ENCODE data around the gene SEMA3C.

DNA sequence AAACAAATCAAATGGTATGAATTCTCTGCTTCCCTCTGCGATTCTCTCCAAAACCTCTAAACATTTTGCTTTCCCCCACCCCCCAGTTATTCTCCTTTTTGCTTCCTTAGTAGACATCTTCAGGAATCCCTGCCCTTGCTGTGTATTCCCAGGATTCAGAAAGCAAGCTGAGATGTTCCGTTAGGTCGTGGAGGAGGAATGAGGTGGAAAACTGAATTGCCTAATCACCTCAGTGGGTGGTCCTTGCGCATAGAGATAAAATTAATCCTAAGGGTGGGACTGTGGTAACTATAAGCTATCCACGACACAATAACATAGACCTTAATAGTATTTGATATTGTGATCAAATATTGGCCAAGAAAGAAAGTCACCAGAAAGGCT, 49.1 kb upstream of the SEMA3C start:
- TF ChIP-seq POLR2A (IDR thresholded peaks at IDR 0.05), result no peak
- TF ChIP-seq, protein P1, sequence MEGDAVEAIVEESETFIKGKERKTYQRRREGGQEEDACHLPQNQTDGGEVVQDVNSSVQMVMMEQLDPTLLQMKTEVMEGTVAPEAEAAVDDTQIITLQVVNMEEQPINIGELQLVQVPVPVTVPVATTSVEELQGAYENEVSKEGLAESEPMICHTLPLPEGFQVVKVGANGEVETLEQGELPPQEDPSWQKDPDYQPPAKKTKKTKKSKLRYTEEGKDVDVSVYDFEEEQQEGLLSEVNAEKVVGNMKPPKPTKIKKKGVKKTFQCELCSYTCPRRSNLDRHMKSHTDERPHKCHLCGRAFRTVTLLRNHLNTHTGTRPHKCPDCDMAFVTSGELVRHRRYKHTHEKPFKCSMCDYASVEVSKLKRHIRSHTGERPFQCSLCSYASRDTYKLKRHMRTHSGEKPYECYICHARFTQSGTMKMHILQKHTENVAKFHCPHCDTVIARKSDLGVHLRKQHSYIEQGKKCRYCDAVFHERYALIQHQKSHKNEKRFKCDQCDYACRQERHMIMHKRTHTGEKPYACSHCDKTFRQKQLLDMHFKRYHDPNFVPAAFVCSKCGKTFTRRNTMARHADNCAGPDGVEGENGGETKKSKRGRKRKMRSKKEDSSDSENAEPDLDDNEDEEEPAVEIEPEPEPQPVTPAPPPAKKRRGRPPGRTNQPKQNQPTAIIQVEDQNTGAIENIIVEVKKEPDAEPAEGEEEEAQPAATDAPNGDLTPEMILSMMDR (IDR thresholded peaks at IDR 0.05), result no peak
